ENCODE measurements around the gene NUP50.

Gene NUP50, protein sequence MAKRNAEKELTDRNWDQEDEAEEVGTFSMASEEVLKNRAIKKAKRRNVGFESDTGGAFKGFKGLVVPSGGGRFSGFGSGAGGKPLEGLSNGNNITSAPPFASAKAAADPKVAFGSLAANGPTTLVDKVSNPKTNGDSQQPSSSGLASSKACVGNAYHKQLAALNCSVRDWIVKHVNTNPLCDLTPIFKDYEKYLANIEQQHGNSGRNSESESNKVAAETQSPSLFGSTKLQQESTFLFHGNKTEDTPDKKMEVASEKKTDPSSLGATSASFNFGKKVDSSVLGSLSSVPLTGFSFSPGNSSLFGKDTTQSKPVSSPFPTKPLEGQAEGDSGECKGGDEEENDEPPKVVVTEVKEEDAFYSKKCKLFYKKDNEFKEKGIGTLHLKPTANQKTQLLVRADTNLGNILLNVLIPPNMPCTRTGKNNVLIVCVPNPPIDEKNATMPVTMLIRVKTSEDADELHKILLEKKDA

DNA sequence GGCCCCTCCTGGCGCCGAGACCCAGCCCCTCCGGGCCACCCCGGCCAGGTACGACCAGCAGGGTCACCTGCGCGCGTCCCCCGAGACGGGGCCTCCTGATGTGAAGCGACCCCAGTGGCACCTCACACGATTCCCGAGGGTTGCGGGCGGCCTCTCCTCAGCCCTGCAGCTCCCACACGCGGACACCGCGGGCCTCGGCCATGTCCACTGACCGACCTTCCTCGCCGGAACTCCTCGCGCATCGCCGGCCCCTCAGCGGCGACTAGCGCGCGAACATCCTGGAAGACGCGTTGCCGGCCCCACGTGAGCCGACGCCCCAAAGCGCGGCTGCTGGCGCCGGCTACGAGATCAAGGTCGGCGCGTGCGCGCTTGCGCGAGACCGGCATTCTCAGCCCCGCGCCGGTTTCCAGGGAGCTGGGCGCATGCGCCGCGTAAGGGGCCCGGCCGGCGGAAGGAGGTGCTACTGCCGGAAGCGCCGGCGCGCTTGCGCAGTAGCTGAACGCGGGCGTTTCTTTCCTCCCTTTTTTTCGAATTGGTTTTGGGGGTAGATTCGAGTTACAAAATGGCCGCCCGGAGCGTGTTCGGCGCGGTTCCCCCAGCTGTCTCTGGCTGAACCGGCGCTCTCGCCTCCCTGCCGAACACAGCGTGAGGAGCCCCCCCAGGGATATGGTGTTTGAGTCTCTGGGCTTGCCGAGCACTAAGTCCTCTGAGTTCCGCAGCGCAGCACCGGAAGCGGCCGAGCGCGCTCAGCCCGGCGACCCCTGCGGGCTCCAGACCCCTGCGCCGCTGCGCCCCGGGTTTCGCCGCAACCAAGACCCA, at the start of gene NUP50:
TSS of gene NUP50 (plus strand) at position 475 of the 819 bp plus-strand sequence. CDS start 4,253 bp downstream, outside the sequence.
- Histone ChIP-seq H3K4me3 (ENCODE audit: low read depth in 1 of 2, low read length in 2 of 2) (peak within 1 kb of the TSS; percentile 82 to 86), H3K27ac (ENCODE audit: low read depth, low read length) (peak within 1 kb of the TSS; percentile 86), H3K9ac (ENCODE audit: low read length) (peak within 1 kb of the TSS; percentile 50), H3K9me3 (ENCODE audit: low read length) (no peaks in the 10 kb centered on the region), H3K36me3 (ENCODE audit: insufficient read depth, low read length) (peaks cover 12% of the 10 kb centered on the region), H3K4me1 (ENCODE audit: insufficient read depth, low read length) (peaks cover 12% of the 10 kb centered on the region), H3K27me3 (ENCODE audit: control insufficient read depth in 1 of 2, insufficient read depth in 2 of 2, low read length in 2 of 2) (no peaks in the 10 kb centered on the region)

DNA sequence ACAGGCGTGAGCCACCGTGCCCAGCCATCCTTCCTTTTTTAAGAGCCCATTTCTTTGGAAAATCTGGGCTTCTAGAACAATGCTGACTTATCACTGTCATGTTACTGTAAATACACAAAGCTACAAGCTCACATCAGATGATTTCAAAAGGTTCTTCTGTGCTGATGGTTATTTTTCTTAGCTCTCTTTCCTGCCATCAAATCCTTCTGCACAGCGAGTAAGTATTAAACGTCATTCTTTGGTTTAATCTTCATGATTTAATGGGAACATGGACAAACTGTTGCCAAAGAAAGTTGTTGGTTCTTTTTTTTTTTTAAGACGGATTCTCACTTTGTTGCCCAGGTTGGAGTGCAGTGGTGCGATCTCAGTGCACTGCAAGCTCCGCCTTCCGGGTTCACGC, 43.3 kb upstream of the NUP50 start:
- H3K4me3 ChIP-seq (ENCODE audit: low read depth in 1 of 2, low read length in 2 of 2): no peak overlapping the region
- H3K9me3 ChIP-seq (ENCODE audit: low read length): no peaks in the 10 kb centered on the region
- H3K36me3 ChIP-seq (ENCODE audit: insufficient read depth, low read length): no peaks in the 10 kb centered on the region
- H3K9ac ChIP-seq (ENCODE audit: low read length): no peak overlapping the region
- H3K4me1 ChIP-seq (ENCODE audit: insufficient read depth, low read length): no peaks in the 10 kb centered on the region
- H3K27ac ChIP-seq (ENCODE audit: low read depth, low read length): no peak overlapping the region
- H3K27me3 ChIP-seq (ENCODE audit: control insufficient read depth in 1 of 2, insufficient read depth in 2 of 2, low read length in 2 of 2): no peaks in the 10 kb centered on the region

DNA sequence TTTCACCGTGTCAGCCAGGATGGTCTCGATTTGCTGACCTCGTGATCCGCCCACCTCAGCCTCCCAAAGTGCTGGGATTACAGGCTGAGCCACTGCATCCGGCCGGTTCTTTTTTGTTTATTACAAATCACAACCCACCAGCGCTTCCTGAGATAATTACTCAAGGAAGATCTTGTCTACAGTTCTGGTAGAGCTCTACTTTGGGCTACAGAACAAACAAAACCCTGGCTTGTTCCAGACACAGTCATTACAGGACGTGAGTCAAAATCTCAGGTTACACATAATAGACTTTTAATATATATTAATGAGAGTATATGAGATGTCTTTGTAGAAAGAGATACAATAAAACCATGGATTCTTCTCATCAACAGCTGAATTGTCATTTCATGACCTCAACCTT, 42.8 kb upstream of the NUP50 start:
- H3K4me1 ChIP-seq (ENCODE audit: insufficient read depth, low read length): no peaks in the 10 kb centered on the region
- H3K36me3 ChIP-seq (ENCODE audit: insufficient read depth, low read length): no peaks in the 10 kb centered on the region
- no peak overlapping the region for H3K9ac ChIP-seq (ENCODE audit: low read length)
- no peak overlapping the region for H3K4me3 ChIP-seq (ENCODE audit: low read depth in 1 of 2, low read length in 2 of 2)
- H3K9me3 ChIP-seq (ENCODE audit: low read length): no peaks in the 10 kb centered on the region
- H3K27ac ChIP-seq (ENCODE audit: low read depth, low read length): no peak overlapping the region
- no peaks in the 10 kb centered on the region for H3K27me3 ChIP-seq (ENCODE audit: control insufficient read depth in 1 of 2, insufficient read depth in 2 of 2, low read length in 2 of 2)

DNA sequence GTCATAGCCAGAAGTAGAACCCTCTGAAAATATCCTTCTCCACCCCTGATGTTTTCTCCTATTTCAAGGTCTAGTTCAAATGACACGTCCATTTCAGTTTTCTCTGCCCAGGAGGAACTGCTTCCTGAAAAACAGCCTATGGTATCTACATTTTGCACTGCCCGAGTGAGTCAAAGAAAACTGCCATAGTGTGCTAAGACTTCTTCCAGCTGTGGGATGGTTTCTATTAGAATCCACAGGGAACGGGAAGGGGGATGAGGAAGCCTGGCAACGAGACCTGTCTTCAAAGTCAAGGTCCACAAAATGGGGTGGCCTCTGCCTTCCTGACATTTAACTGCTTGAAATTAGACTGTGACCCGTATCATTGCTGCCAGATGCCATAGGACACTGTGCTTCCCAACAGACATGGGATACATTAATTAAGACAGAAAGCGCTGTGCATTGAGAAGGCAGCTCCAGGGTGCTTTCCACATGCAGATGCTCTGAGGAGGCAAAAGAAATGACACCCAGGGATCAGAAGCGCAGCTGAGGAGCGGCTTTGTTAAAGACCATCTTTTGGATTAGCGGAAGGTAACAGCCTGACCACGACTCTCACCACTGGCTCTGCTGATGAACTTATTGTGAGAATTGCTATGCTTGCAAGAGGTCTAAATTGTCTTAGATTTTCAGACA, 39.4 kb upstream of the NUP50 start:
- Histone ChIP-seq H3K9ac (ENCODE audit: low read length) (no peak overlapping the region), H3K27ac (ENCODE audit: low read depth, low read length) (no peak overlapping the region), H3K9me3 (ENCODE audit: low read length) (no peaks in the 10 kb centered on the region), H3K27me3 (ENCODE audit: control insufficient read depth in 1 of 2, insufficient read depth in 2 of 2, low read length in 2 of 2) (no peaks in the 10 kb centered on the region), H3K4me3 (ENCODE audit: low read depth in 1 of 2, low read length in 2 of 2) (no peak overlapping the region), H3K4me1 (ENCODE audit: insufficient read depth, low read length) (no peaks in the 10 kb centered on the region), H3K36me3 (ENCODE audit: insufficient read depth, low read length) (no peaks in the 10 kb centered on the region)

DNA sequence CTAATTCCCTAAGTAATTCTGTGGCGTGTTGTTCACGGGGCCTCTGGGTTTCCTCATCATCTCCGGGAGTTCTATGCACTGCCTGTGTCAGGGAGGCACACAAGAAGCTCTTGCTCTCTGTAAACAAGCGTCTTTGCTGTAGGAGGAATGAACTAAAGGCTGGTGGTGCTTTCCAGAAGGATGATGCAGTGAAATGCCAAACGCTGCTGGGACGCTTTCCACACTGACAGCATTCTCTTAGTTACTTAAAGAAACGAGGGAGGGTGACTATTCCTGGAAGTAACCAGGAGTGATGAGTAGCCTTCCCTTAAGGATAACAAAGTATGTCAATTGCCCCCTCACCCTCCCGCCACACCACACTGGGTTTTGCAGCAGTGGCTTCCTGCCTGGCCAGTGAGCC, 38.5 kb upstream of the NUP50 start:
- Histone ChIP-seq H3K4me3 (ENCODE audit: low read depth in 1 of 2, low read length in 2 of 2) (no peak overlapping the region), H3K9ac (ENCODE audit: low read length) (no peak overlapping the region), H3K27me3 (ENCODE audit: control insufficient read depth in 1 of 2, insufficient read depth in 2 of 2, low read length in 2 of 2) (no peaks in the 10 kb centered on the region), H3K9me3 (ENCODE audit: low read length) (no peaks in the 10 kb centered on the region), H3K36me3 (ENCODE audit: insufficient read depth, low read length) (no peaks in the 10 kb centered on the region), H3K4me1 (ENCODE audit: insufficient read depth, low read length) (no peaks in the 10 kb centered on the region), H3K27ac (ENCODE audit: low read depth, low read length) (no peak overlapping the region)

DNA sequence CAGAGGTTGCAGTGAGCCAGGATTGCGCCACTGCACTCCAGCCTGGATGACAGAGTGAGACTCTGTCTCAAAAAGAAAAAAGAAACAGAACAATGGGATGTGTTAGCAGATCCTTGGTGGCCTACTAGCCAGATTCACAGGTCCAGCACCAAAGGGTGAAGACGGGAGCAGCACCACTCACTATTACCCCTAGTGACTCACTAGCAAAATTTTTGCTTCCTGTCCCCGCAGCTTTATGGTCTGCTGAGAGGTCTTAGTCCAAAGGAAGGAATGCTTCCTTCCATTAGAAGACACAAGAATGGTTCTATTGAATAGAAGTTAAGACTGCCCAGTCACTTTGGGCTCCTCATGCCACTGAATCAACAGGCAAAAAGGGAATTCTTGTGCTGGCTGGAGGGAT, 35.9 kb upstream of the NUP50 start:
- Histone ChIP-seq H3K36me3 (ENCODE audit: insufficient read depth, low read length) (no peaks in the 10 kb centered on the region), H3K27ac (ENCODE audit: low read depth, low read length) (no peak overlapping the region), H3K4me1 (ENCODE audit: insufficient read depth, low read length) (no peaks in the 10 kb centered on the region), H3K4me3 (ENCODE audit: low read depth in 1 of 2, low read length in 2 of 2) (no peak overlapping the region), H3K27me3 (ENCODE audit: control insufficient read depth in 1 of 2, insufficient read depth in 2 of 2, low read length in 2 of 2) (no peaks in the 10 kb centered on the region), H3K9me3 (ENCODE audit: low read length) (no peaks in the 10 kb centered on the region), H3K9ac (ENCODE audit: low read length) (no peak overlapping the region)

DNA sequence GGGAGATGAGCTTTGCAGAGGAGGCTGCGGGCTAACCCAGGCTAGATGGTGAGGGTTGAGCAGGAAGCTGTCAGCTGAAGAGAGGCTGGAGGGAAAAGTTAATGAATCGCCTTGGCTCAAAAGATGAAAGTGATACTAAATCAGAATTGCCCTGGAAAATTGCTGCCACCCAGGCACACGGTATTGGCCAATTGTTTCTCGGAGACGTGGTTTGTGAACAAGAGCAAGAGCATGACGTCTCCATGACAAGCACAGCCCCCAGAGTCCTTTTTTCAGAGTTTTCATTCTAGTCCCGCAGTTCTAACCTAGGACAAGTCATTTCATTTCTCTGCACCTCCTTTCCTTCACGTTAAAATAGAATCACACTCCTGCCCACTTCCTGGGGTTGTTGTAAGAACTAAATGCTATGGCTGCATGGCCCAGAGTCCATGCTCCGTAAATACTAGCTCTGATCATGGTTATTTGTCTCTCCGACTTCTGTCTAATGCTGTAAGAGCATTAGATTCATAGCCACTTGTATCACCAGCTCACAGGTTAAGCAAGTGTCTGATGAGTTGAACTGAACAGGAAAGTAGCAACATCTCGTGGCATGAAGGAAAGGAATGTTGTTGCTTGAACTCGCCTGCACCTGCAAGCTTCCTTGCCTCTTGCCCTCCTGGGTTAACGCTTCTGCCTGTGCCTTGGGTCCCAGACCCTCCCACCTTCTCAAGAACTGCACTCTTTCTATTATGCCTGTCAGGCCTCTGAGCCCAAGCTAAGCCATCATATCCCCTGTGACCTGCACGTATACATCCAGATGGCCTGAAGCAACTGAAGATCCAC, 33.8 kb upstream of the NUP50 start:
- no peak overlapping the region for H3K9ac ChIP-seq (ENCODE audit: low read length)
- no peak overlapping the region for H3K4me3 ChIP-seq (ENCODE audit: low read depth in 1 of 2, low read length in 2 of 2)
- no peaks in the 10 kb centered on the region for H3K4me1 ChIP-seq (ENCODE audit: insufficient read depth, low read length)
- H3K9me3 ChIP-seq (ENCODE audit: low read length): no peaks in the 10 kb centered on the region
- H3K36me3 ChIP-seq (ENCODE audit: insufficient read depth, low read length): peaks cover 12% of the 10 kb centered on the region
- H3K27ac ChIP-seq (ENCODE audit: low read depth, low read length): no peak overlapping the region
- no peaks in the 10 kb centered on the region for H3K27me3 ChIP-seq (ENCODE audit: control insufficient read depth in 1 of 2, insufficient read depth in 2 of 2, low read length in 2 of 2)

DNA sequence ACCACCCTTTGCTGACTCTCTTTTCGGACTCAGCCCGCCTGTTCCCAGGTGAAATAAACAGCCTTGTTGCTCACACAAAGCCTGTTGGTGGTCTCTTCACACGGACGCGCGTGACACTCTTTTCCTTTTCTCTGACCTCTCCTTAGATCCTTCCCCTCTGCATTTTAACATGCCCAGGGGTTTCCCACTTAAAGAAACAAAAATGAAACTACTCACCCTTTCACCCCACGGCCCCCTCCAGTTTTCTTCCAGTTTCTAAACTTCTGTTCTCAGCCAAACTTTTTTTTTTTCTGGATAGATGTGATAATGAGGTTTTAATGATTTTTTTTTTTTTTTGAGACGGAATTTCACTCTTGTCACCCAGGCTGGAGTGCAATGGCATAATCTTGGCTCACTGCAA, 32.8 kb upstream of the NUP50 start:
- no peaks in the 10 kb centered on the region for H3K9me3 ChIP-seq (ENCODE audit: low read length)
- no peak overlapping the region for H3K9ac ChIP-seq (ENCODE audit: low read length)
- H3K27me3 ChIP-seq (ENCODE audit: control insufficient read depth in 1 of 2, insufficient read depth in 2 of 2, low read length in 2 of 2): no peaks in the 10 kb centered on the region
- H3K4me3 ChIP-seq (ENCODE audit: low read depth in 1 of 2, low read length in 2 of 2): no peak overlapping the region
- no peaks in the 10 kb centered on the region for H3K4me1 ChIP-seq (ENCODE audit: insufficient read depth, low read length)
- peaks cover 13% of the 10 kb centered on the region for H3K36me3 ChIP-seq (ENCODE audit: insufficient read depth, low read length)
- H3K27ac ChIP-seq (ENCODE audit: low read depth, low read length): no peak overlapping the region

DNA sequence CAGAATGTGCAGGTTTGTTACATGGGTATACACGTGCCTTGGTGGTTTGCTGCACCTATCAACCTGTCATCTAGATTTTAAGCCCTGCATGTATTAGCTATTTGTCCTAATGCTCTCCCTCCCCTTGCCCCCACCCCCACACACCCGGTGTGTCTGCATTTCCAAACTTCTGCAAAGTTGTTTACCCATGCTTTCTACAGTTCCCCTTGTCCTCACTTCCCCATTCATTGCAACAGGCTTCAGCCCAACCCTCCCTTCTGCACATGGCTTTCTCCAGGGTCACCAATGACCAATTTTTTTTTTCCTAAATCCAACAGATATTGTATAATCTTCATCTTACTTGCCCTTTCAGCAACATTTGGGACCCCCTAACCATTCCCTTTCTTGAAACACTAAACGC, 32.0 kb upstream of the NUP50 start:
- no peaks in the 10 kb centered on the region for H3K4me1 ChIP-seq (ENCODE audit: insufficient read depth, low read length)
- no peaks in the 10 kb centered on the region for H3K9me3 ChIP-seq (ENCODE audit: low read length)
- peaks cover 13% of the 10 kb centered on the region for H3K36me3 ChIP-seq (ENCODE audit: insufficient read depth, low read length)
- H3K27me3 ChIP-seq (ENCODE audit: control insufficient read depth in 1 of 2, insufficient read depth in 2 of 2, low read length in 2 of 2): no peaks in the 10 kb centered on the region
- H3K27ac ChIP-seq (ENCODE audit: low read depth, low read length): no peak overlapping the region
- no peak overlapping the region for H3K9ac ChIP-seq (ENCODE audit: low read length)
- no peak overlapping the region for H3K4me3 ChIP-seq (ENCODE audit: low read depth in 1 of 2, low read length in 2 of 2)

DNA sequence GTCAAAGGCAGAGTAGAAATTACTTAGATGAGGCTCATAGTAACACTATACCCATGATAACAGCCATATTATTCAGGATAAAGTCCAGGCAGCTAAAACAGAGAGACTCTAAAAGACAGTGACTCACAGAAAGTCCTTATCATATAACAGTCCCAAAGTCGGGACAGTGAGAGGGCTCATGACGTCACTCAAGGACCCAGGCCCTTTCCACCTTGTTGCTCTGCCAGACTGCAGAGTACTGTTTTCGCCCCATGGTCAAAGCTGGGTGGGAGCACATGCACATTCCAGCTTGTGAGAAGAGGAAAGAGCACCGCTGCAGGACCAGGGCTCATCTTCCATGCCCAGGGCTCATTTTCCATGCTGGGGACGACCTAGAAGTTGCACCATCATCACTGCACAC, 29.4 kb upstream of the NUP50 start:
- H3K4me1 ChIP-seq (ENCODE audit: insufficient read depth, low read length): no peaks in the 10 kb centered on the region
- no peak overlapping the region for H3K27ac ChIP-seq (ENCODE audit: low read depth, low read length)
- H3K9me3 ChIP-seq (ENCODE audit: low read length): no peaks in the 10 kb centered on the region
- H3K27me3 ChIP-seq (ENCODE audit: control insufficient read depth in 1 of 2, insufficient read depth in 2 of 2, low read length in 2 of 2): no peaks in the 10 kb centered on the region
- peaks cover 13% of the 10 kb centered on the region for H3K36me3 ChIP-seq (ENCODE audit: insufficient read depth, low read length)
- no peak overlapping the region for H3K9ac ChIP-seq (ENCODE audit: low read length)
- no peak overlapping the region for H3K4me3 ChIP-seq (ENCODE audit: low read depth in 1 of 2, low read length in 2 of 2)

DNA sequence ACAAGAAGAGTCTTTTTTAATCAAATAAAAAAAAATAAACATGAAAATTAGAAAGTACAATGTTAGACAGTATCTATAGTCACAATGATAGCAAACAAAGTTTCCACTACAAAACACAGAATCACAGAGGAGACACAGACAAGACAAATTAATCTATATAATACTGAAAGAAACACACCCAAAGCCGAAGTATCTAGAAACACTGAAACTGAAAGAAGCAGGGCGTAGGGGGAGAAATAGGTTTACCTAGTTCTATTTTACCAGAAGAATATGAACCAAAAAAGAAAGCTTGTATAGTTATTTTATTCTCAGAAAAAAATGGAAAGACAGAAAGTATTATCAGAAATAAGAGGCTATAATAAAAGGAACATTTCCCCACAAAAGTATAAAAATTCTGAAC, 27.1 kb upstream of the NUP50 start:
- H3K27ac ChIP-seq (ENCODE audit: low read depth, low read length): no peak overlapping the region
- H3K9ac ChIP-seq (ENCODE audit: low read length): no peak overlapping the region
- H3K27me3 ChIP-seq (ENCODE audit: control insufficient read depth in 1 of 2, insufficient read depth in 2 of 2, low read length in 2 of 2): no peaks in the 10 kb centered on the region
- peaks cover 13% of the 10 kb centered on the region for H3K36me3 ChIP-seq (ENCODE audit: insufficient read depth, low read length)
- H3K4me1 ChIP-seq (ENCODE audit: insufficient read depth, low read length): no peaks in the 10 kb centered on the region
- H3K4me3 ChIP-seq (ENCODE audit: low read depth in 1 of 2, low read length in 2 of 2): no peak overlapping the region
- no peaks in the 10 kb centered on the region for H3K9me3 ChIP-seq (ENCODE audit: low read length)
